ENCODE data around the gene CHFR. TPM values are rescaled to one million over a fixed set of nuclear protein-coding genes. Genes with fewer than 3 reads are reported as not detected.

The CHFR gene
- total RNA-seq, 4 donors from 2014 or later, result 6.1 to 54.0 (median 21.5) TPM

Other genes starting within 250 kb of the CHFR start
- gene POLE, start 200.3 kb downstream of the CHFR start, total RNA-seq, result 10 to 100 TPM in 3 of 4 donors, 1 to 10 TPM in 1; 7.7 to 71.3 (median 28.8) TPM
- gene PXMP2, start 200.0 kb downstream of the CHFR start, total RNA-seq, result 10 to 100 TPM in 3 of 4 donors, 1 to 10 TPM in 1; 8.5 to 87.9 (median 29.4) TPM
- 10 to 100 TPM in 2 of 4 donors, 1 to 10 TPM in 2; 5.0 to 30.8 (median 19.4) TPM for gene PGAM5, start 176.8 kb downstream of the CHFR start, total RNA-seq
- 10 to 100 TPM; 21.2 to 87.4 (median 69.6) TPM for gene ANKLE2, start 125.8 kb downstream of the CHFR start, total RNA-seq
- gene GOLGA3, start 58.7 kb downstream of the CHFR start, total RNA-seq, result 100 to 1,000 TPM in 2 of 4 donors, 10 to 100 TPM in 2; 46.2 to 138 (median 90.1) TPM
- 10 to 100 TPM in 3 of 4 donors, 1 to 10 TPM in 1; 3.8 to 23.6 (median 16.7) TPM for gene ZNF605, start 68.7 kb upstream of the CHFR start, total RNA-seq
- gene ZNF26, start 98.8 kb upstream of the CHFR start, total RNA-seq, result 10 to 100 TPM in 3 of 4 donors, 1 to 10 TPM in 1; 7.2 to 38.7 (median 17.7) TPM
- gene ZNF84, start 149.9 kb upstream of the CHFR start, total RNA-seq, result 100 to 1,000 TPM in 1 of 4 donors, 10 to 100 TPM in 3; 29.7 to 452 (median 75.6) TPM
- gene ZNF140, start 193.3 kb upstream of the CHFR start, total RNA-seq, result 10 to 100 TPM in 3 of 4 donors, 1 to 10 TPM in 1; 3.6 to 53.8 (median 19.6) TPM
- 1 to 10 TPM; 4.1 to 9.8 (median 6.8) TPM for gene ZNF891, start 242.7 kb upstream of the CHFR start, total RNA-seq
- gene ZNF10, start 243.0 kb upstream of the CHFR start, total RNA-seq, result 10 to 100 TPM; 17.9 to 35.9 (median 20.6) TPM

Data from uterus (tissue), 4 donors.